K562 (cell line): ENCODE results near the gene ARSI. TPM values are rescaled to one million over a fixed set of nuclear protein-coding genes. Genes with fewer than 3 reads are reported as not detected.

Experiments
- ATAC-seq: fragments of 200-7000 bp; cut with Tn5 transposase; 3 replicates; pipeline ENCODE4 v1.9.1; 2020; ENCODE audit warnings: moderate library complexity
- BruUV-seq: library from RNA; stranded (reverse); fragments of 400-500 nt; replicated peaks from 2 replicates; lab custom pipeline; 2021; lab: Mats Ljungman, UMichigan
- CTCF ChIA-PET: fragments of 300-600 bp; formaldehyde crosslinking; extraction: SDS; loops from one replicate; lab custom pipeline; 2021; ENCODE audit warnings: low intra/inter-chr PET ratio; lab: Yijun Ruan, JAX
- POLR2A ChIA-PET: fragments of 300-600, 350-650 bp; sonication (Branson Sonifier 250); formaldehyde crosslinking; extraction: SDS; loops from one replicate; lab custom pipeline; 2021; ENCODE audit warnings: antibody characterized with exemption, inconsistent platforms; lab: Yijun Ruan, JAX
- DNase-seq, 4 experiments: peaks; one replicate each; pipeline versions ENCODE4 v3.0.0 to v3.0.0-alpha.2; 2011 to 2018; ENCODE audit warnings: low spot score in 3 of 4, mixed read lengths in 3 of 4; ENCODE audit errors: extremely low read depth in 1 of 4
- FAIRE-seq: peaks from 2 replicates; lab custom pipeline; 2011; peaks lifted over from hg19 to GRCh38; lab: Jason Lieb, UNC
- H2AFZ ChIP-seq: 2 replicates; pipeline ENCODE4 v1.6.0; 2011; ENCODE audit warnings: low read depth, low read length, control low read depth, inconsistent platforms
- H3K27ac ChIP-seq: fragments of 200-600 bp; 3 replicates; pipeline ENCODE4 v1.8.0; 2011; ENCODE audit warnings: low read depth, mild to moderate bottlenecking, control low read depth, inconsistent platforms, low read length, moderate library complexity, mixed read lengths; ENCODE audit errors: extremely low read depth
- H3K27me3 ChIP-seq, 2 experiments: fragments of 300-600 bp in 1 of 2; 2 replicates in 1 of 2; 3 replicates in 1 of 2; pipeline versions ENCODE4 v1.6.0 to v1.8.0; 2011; ENCODE audit warnings: inconsistent platforms in 2 of 2, low read length in 2 of 2, mild to moderate bottlenecking in 1 of 2, mixed read lengths in 1 of 2, moderate library complexity in 1 of 2; ENCODE audit not compliant: control insufficient read depth in 2 of 2, insufficient read depth in 2 of 2
- H3K36me3 ChIP-seq: fragments of 300-600 bp; 3 replicates; pipeline ENCODE4 v1.8.0; 2011; ENCODE audit warnings: mild to moderate bottlenecking, low read length, inconsistent platforms; ENCODE audit not compliant: control insufficient read depth, insufficient read depth
- H3K4me1 ChIP-seq, 2 experiments: fragments of 200-600 bp in 1 of 2; replicated peaks in 1 of 2; 2 replicates in 1 of 2; 3 replicates in 1 of 2; pipeline versions ENCODE4 v1.5.1 to v1.8.0; 2011; ENCODE audit warnings: inconsistent platforms in 2 of 2, low read length in 2 of 2, mild to moderate bottlenecking in 1 of 2, mixed read lengths in 1 of 2, moderate library complexity in 1 of 2; ENCODE audit not compliant: control insufficient read depth in 2 of 2, insufficient read depth in 2 of 2
- H3K4me2 ChIP-seq: 2 replicates; pipeline ENCODE4 v1.6.1; 2011; ENCODE audit warnings: low read length, control low read depth, inconsistent platforms, mixed read lengths; ENCODE audit not compliant: insufficient read depth
- H3K4me3 ChIP-seq: fragments of 200-600 bp; sonication (generic), shearing (Covaris generic); 2 replicates; pipeline ENCODE4 v1.5.1; 2016; ENCODE audit warnings: control low read depth, inconsistent platforms
- H3K79me2 ChIP-seq: fragments of 200-600 bp; 3 replicates; pipeline ENCODE4 v1.8.0; 2011; ENCODE audit warnings: low read length, inconsistent platforms; ENCODE audit not compliant: control insufficient read depth, insufficient read depth
- H3K9ac ChIP-seq, 2 experiments: 2 replicates each; pipeline versions ENCODE4 v1.6.0 to v1.6.1; 2011; ENCODE audit warnings: low read depth in 2 of 2, low read length in 2 of 2, control low read depth in 1 of 2, inconsistent platforms in 1 of 2, mild to moderate bottlenecking in 1 of 2, mixed read lengths in 1 of 2; ENCODE audit not compliant: insufficient read depth in 1 of 2
- H3K9me1 ChIP-seq: one replicate; pipeline ENCODE4 v1.6.0; 2011; ENCODE audit warnings: inconsistent platforms, mild to moderate bottlenecking, low read length, moderate library complexity; ENCODE audit not compliant: control insufficient read depth, insufficient read depth
- H3K9me3 ChIP-seq: replicated peaks from 2 replicates; pipeline ENCODE4 v1.5.1; 2011; ENCODE audit warnings: low read depth, low read length, inconsistent platforms; ENCODE audit not compliant: control insufficient read depth, insufficient read depth
- H4K20me1 ChIP-seq: replicated peaks from 2 replicates; pipeline ENCODE4 v1.6.1; 2011; ENCODE audit warnings: low read length, inconsistent platforms, mixed read lengths; ENCODE audit not compliant: control insufficient read depth, insufficient read depth
- FOXJ2 ChIP-seq: fragments of 200-800 bp; sonication (Bioruptor generic); IDR thresholded peaks from 2 replicates; pipeline ENCODE4 v1.6.1; 2016; ENCODE audit warnings: missing genetic modification characterization, missing compliant biosample characterization
- KLF16 ChIP-seq: IDR thresholded peaks from 2 replicates; pipeline ENCODE4 v1.6.1; 2016; ENCODE audit warnings: antibody characterized with exemption
- MITF ChIP-seq: IDR thresholded peaks from 2 replicates; pipeline ENCODE4 v1.6.1; 2014; ENCODE audit warnings: antibody characterized with exemption
- MYBL2 ChIP-seq, 2 experiments: fragments of 450-650 bp in 1 of 2; sonication (generic) in 1 of 2; formaldehyde crosslinking in 1 of 2; IDR thresholded peaks; 2 replicates each; pipeline versions ENCODE4 v1.6.1 to v1.8.1; 2017 to 2022; ENCODE audit warnings: borderline replicate concordance in 1 of 2, inconsistent platforms in 1 of 2, low read depth in 1 of 2, mild to moderate bottlenecking in 1 of 2, missing genetic modification reagents in 1 of 2, moderate library complexity in 1 of 2
- RFX1 ChIP-seq: fragments of 450-650 bp; IDR thresholded peaks from 2 replicates; pipeline ENCODE4 v1.6.1; 2016; ENCODE audit warnings: mild to moderate bottlenecking, moderate library complexity
- ZNF24 ChIP-seq: fragments of 450-650 bp; IDR thresholded peaks from 2 replicates; pipeline ENCODE4 v1.6.1; 2016
- ZNF717 ChIP-seq: fragments of 250-450 bp; sonication (Bioruptor Pico); IDR thresholded peaks from 2 replicates; pipeline ENCODE4 v1.5.0; 2021
- WGBS: fragments of 100-300 bp; shearing (Covaris generic); methylation state at CpG from one replicate; pipeline ENCODE4 v1.1.6; 2016; ENCODE audit warnings: low coverage, mixed read lengths; ENCODE audit not compliant: insufficient coverage; ENCODE audit errors: missing lambda C conversion rate; 5-methylcytosine and 5-hydroxymethylcytosine counted together
- in situ Hi-C: fragments of 300-500 bp; cut with MboI; formaldehyde crosslinking; loops from 4 replicates; pipeline ENCODE4 v1.15.0; 2018; ENCODE audit warnings: inconsistent platforms, mixed read lengths
- intact Hi-C: fragments of 100-400 bp; cut with micrococcal nuclease; formaldehyde crosslinking; loops from 2 replicates; pipeline ENCODE4 v1.14.2; 2022
- polyA plus RNA-seq, 8 experiments: library from polyadenylated mRNA; depleted of rRNA in 4 of 8; stranded (reverse) in 5 of 8; unstranded in 3 of 8; fragments of >200 nt; fragmentation: Nextera tagmentation in 2 of 8; fragmentation: Illumina TruSeq in 1 of 8; extraction: Ambion mirVana in 2 of 8; extraction: Trizol in 1 of 8; gene quantifications; 2 replicates each; pipeline versions ENCODE4 v1.2.1 to v1.2.3, GENCODE V29; 2011 to 2014; ENCODE audit warnings: inconsistent platforms in 1 of 8, missing spikeins in 1 of 8
- total RNA-seq, 7 experiments: library from RNA; depleted of rRNA in 6 of 7; stranded (reverse); fragments of >200 nt in 6 of 7; fragmentation: Illumina TruSeq in 2 of 7; extraction: Trizol in 2 of 7; gene quantifications; 2 replicates each; pipeline versions ENCODE4 v1.2.1 to v1.2.3, GENCODE V29; 2011 to 2021; ENCODE audit warnings: low replicate concordance in 1 of 7

The ARSI gene
- total and polyA plus RNA-seq, 9 of the 15 experiments (the other 6 are each of a cell fraction or from before 2014, with no cell fraction given), result 0.04 to 0.07 TPM; not detected in 7

- BruUV-seq, result no TSS peak
- Histone ChIP-seq H3K9me3 (no peaks in the 10 kb centered on the region), H4K20me1 (peaks cover 12% of the 10 kb centered on the region; the same call in 1 of the 2 replicates), H3K4me2 (no peak overlapping the region), H3K79me2 (no peaks in the 10 kb centered on the region), H3K4me3 (no peak overlapping the region), H3K27me3 (peaks cover 7 to 39% of the 10 kb centered on the region in 2 experiments), H3K4me1 (no peaks in the 10 kb centered on the region), H2AFZ (no peak overlapping the region), H3K36me3 (no peaks in the 10 kb centered on the region), H3K9ac (no peak overlapping the region), H3K27ac (no peak overlapping the region), H3K9me1 (no peaks in the 10 kb centered on the region)
- TF ChIP-seq MITF (no peak), RFX1 (peak; percentile 90)
- ATAC-seq (no peak), DNase-seq (no peak), FAIRE-seq (no peak)
- in situ Hi-C loops (no loop called here), intact Hi-C loops (loop anchor here (1.0 kb wide), 1 partner anchor 95 kb away; no protein-coding TSS in a partner anchor)
- POLR2A ChIA-PET, result interaction anchor here (0.6 to 1.4 kb wide), 3 partner anchors 11 to 39 kb away, joined by 3 read pairs; no protein-coding TSS in a partner anchor
- WGBS, result 11% methylated on average over 5 of the region's 6 CpGs
- CTCF ChIA-PET, result no interaction called here
These were observed 46.9 kb downstream of the ARSI start for GRCh38 chr5:150255659-150256409.

- Histone ChIP-seq H3K4me2 (no peak overlapping the region), H3K9me1 (no peaks in the 10 kb centered on the region), H3K27me3 (peaks cover 7 to 45% of the 10 kb centered on the region in 2 experiments), H3K4me1 (no peaks in the 10 kb centered on the region), H3K9ac (no peak overlapping the region), H3K27ac (no peak overlapping the region), H4K20me1 (peaks cover 12% of the 10 kb centered on the region; the same call in 1 of the 2 replicates), H3K36me3 (no peaks in the 10 kb centered on the region), H3K4me3 (no peak overlapping the region), H3K79me2 (no peaks in the 10 kb centered on the region)
- intact Hi-C loops, result no loop called here
- ATAC-seq (no peak), FAIRE-seq (no peak), DNase-seq (no peak)
- BruUV-seq, result no TSS peak
- in situ Hi-C loops, result no loop called here
- ChIA-PET CTCF (no interaction called here), POLR2A (interaction anchor here (0.6 to 1.2 kb wide), 3 partner anchors 12 to 1096 kb away, joined by 3 read pairs; no protein-coding TSS in a partner anchor)
- WGBS, result 4% methylated on average over 4 of the region's 4 CpGs
- TF ChIP-seq KLF16 (no peak), FOXJ2 (tag) (no peak), ZNF24 (no peak), MYBL2 (IDR thresholded peaks at IDR 0.05; ENCODE audit: low read depth) (no peak), MYBL2 (CRISPR knock-in tag; IDR thresholded peaks at IDR 0.05; ENCODE audit: borderline replicate concordance) (no peak), ZNF717 (CRISPR knock-in tag) (no peak)
- TF ChIP-seq, all 486 proteins: peak for 0
- Histone ChIP-seq H3K9me3 (no peaks in the 10 kb centered on the region), H2AFZ (no peak overlapping the region)
These were observed 47.9 kb downstream of the ARSI start for GRCh38 chr5:150254774-150255173.
